ENCODE data around the gene ZNF460. TPM values are rescaled to one million over a fixed set of nuclear protein-coding genes. Genes with fewer than 3 reads are reported as not detected.

Gene ZNF460
- total and polyA plus RNA-seq, 2 of the 13 experiments (the other 11 are each of a cell fraction or from before 2014, with no cell fraction given) = 14.5 to 44.8 TPM

DNA sequence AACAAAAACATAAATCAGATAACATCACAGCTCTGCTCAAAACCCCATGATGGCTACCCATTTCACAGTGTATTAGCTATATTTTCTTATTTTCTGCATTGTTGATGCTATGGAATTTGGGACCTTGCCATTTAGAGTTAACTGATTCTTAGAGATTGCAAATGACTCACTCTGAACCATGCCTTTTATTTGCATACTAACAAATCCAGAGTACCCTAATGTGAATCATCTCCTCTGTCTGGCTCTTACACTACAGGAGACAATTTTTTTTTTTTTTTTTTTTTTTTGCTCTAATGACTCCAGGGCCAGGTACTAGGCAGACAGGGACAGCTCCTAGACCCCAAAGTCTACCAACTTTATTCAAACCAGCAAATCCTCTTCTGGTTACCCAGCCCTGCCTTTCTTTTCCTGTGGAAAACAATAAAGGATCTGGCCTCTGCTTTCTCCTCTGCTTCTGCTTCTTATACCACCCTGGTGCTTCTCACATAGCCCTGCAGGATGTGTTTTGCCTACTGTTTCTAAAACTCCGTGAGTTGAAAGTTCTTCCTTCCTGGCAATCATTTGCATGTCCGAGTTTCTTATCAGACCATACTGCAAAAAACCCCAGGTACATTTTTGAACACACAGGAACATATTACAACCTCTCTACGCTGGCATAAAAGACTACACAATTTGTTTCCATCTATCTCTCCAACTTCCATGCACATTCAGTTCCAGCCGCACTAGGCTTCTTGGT, 10.6 kb upstream of the ZNF460 start:
- in situ Hi-C loops (cut with HindIII; ENCODE audit: extremely low pct_ligation_motif_present, low pct_unique_long_range_greater_than_20kb) = no loop called here
- CTCF ChIA-PET (ENCODE audit: low intra/inter-chr PET ratio, low total read pairs) = no interaction called here
- POLR2A ChIA-PET = no interaction called here

DNA sequence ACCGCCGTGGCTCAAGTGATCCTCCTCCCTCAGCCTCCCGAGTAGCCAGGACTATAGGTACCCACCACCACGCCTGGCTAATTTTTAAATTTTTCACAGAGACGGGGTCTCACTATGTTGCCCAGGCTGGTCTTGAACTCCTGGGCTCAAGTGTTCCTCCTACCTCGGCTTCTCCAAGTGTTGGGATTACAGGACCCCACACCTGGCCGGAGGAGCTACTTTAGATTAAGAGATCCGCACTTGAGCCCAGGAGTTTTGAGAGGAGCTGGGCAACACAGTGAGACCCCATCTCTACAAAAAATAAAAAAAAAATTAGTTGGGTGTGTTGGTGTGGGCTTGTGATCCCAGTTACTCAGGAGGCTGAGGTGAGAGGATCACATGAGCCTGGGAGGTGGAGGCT, 9.0 kb upstream of the ZNF460 start:
- CTCF ChIA-PET (ENCODE audit: low intra/inter-chr PET ratio, low total read pairs) = no interaction called here
- no peak overlapping the region for H2AFZ ChIP-seq (ENCODE audit: low read length)
- H3K4me3 ChIP-seq (replicated peaks in 1 of 3; ENCODE audit: insufficient read depth in 1 of 3, low read depth in 2 of 3, low read length in 3 of 3) = no peak overlapping the region
- H3K79me2 ChIP-seq (ENCODE audit: insufficient read depth, low read length) = no peaks in the 10 kb centered on the region
- intact Hi-C loops (cut with micrococcal nuclease; ENCODE audit: unreplicated experiment) = no loop called here
- H4K20me1 ChIP-seq (ENCODE audit: insufficient read depth, low read length) = no peaks in the 10 kb centered on the region
- no peak for FAIRE-seq
- 99% methylated on average over 8 of the region's 8 CpGs for WGBS (ENCODE audit: low lambda C conversion rate)
- POLR2A ChIA-PET = no interaction called here
- H3K9me3 ChIP-seq (ENCODE audit: low read length) = no peaks in the 10 kb centered on the region
- no peak overlapping the region for H3K27ac ChIP-seq (ENCODE audit: extremely low read length, insufficient read depth, low read length)
- no TSS peak for BruUV-seq (replicated peaks)
- H3K4me2 ChIP-seq (ENCODE audit: low read depth, low read length) = no peak overlapping the region
- no peaks in the 10 kb centered on the region for H3K27me3 ChIP-seq (ENCODE audit: control insufficient read depth in 1 of 2, insufficient read depth in 2 of 2, low read length in 2 of 2)
- no peak for DNase-seq (ENCODE audit: low spot score)
- H3K9ac ChIP-seq (ENCODE audit: insufficient read depth, low read depth, low read length) = no peak overlapping the region
- H3K4me1 ChIP-seq (ENCODE audit: insufficient read depth, low read length) = peaks cover 5% of the 10 kb centered on the region
- in situ Hi-C loops (cut with HindIII; ENCODE audit: extremely low pct_ligation_motif_present, low pct_unique_long_range_greater_than_20kb) = no loop called here
- ATAC-seq = no peak
- 0 out of 5 replicates have a peak, but pooled peaks cover 0 to 3% of the 10 kb centered on the region in 2 experiments for H3K36me3 ChIP-seq (replicated peaks in 1 of 2; ENCODE audit: control insufficient read depth in 1 of 2, insufficient read depth in 2 of 2, low read length in 2 of 2)
- TF ChIP-seq RORA (CRISPR knock-in tag; IDR thresholded peaks at IDR 0.05) = no peak
- no peak for TF ChIP-seq FOXM1 (CRISPR knock-in tag; IDR thresholded peaks at IDR 0.05)
- no peak for TF ChIP-seq KAT2B (IDR thresholded peaks at IDR 0.05; ENCODE audit: borderline replicate concordance, low read depth, low read length)
- TF ChIP-seq, protein P1, sequence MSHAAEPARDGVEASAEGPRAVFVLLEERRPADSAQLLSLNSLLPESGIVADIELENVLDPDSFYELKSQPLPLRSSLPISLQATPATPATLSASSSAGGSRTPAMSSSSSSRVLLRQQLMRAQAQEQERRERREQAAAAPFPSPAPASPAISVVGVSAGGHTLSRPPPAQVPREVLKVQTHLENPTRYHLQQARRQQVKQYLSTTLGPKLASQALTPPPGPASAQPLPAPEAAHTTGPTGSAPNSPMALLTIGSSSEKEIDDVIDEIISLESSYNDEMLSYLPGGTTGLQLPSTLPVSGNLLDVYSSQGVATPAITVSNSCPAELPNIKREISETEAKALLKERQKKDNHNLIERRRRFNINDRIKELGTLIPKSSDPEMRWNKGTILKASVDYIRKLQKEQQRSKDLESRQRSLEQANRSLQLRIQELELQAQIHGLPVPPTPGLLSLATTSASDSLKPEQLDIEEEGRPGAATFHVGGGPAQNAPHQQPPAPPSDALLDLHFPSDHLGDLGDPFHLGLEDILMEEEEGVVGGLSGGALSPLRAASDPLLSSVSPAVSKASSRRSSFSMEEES (CRISPR knock-in tag; IDR thresholded peaks at IDR 0.05) = no peak
- TF ChIP-seq KDM5A (IDR thresholded peaks at IDR 0.05; ENCODE audit: borderline replicate concordance, low read length) = no peak
- no peak for TF ChIP-seq ZNF280B (CRISPR knock-in tag; IDR thresholded peaks at IDR 0.05; ENCODE audit: borderline replicate concordance)
- no peak for TF ChIP-seq SNAI1 (CRISPR knock-in tag; IDR thresholded peaks at IDR 0.05; ENCODE audit: borderline replicate concordance)
- TF ChIP-seq ZSCAN20 (CRISPR knock-in tag; IDR thresholded peaks at IDR 0.05; ENCODE audit: borderline replicate concordance) = no peak
- no peak for TF ChIP-seq ZNF768 (CRISPR knock-in tag; IDR thresholded peaks at IDR 0.05)
- TF ChIP-seq ZNF747 (CRISPR knock-in tag; IDR thresholded peaks at IDR 0.05; ENCODE audit: borderline replicate concordance) = no peak
- no peak for TF ChIP-seq ETV6 (CRISPR knock-in tag; conservative IDR thresholded peaks at IDR 0.05)

More for the DNA sequence above, 10.6 kb upstream of the ZNF460 start:
- DNase-seq (ENCODE audit: low spot score) (no peak), FAIRE-seq (no peak), ATAC-seq (no peak)
- Histone ChIP-seq H3K9ac (ENCODE audit: insufficient read depth, low read depth, low read length) (no peak overlapping the region), H3K79me2 (ENCODE audit: insufficient read depth, low read length) (no peaks in the 10 kb centered on the region), H3K4me2 (ENCODE audit: low read depth, low read length) (no peak overlapping the region), H3K4me1 (ENCODE audit: insufficient read depth, low read length) (no peaks in the 10 kb centered on the region), H3K27ac (ENCODE audit: extremely low read length, insufficient read depth, low read length) (no peak overlapping the region), H3K4me3 (replicated peaks in 1 of 3; ENCODE audit: insufficient read depth in 1 of 3, low read depth in 2 of 3, low read length in 3 of 3) (no peak overlapping the region), H4K20me1 (ENCODE audit: insufficient read depth, low read length) (no peaks in the 10 kb centered on the region), H3K27me3 (ENCODE audit: control insufficient read depth in 1 of 2, insufficient read depth in 2 of 2, low read length in 2 of 2) (no peaks in the 10 kb centered on the region), H2AFZ (ENCODE audit: low read length) (no peak overlapping the region), H3K36me3 (replicated peaks in 1 of 2; ENCODE audit: control insufficient read depth in 1 of 2, insufficient read depth in 2 of 2, low read length in 2 of 2) (0 out of 5 replicates have a peak, but pooled peaks cover 0 to 3% of the 10 kb centered on the region in 2 experiments), H3K9me3 (ENCODE audit: low read length) (no peaks in the 10 kb centered on the region)
- 95% methylated on average over 4 of the region's 4 CpGs for WGBS (ENCODE audit: low lambda C conversion rate)
- no TSS peak for BruUV-seq (replicated peaks)
- intact Hi-C loops (cut with micrococcal nuclease; ENCODE audit: unreplicated experiment) = no loop called here
- TF ChIP-seq ZNF567 (CRISPR knock-in tag; IDR thresholded peaks at IDR 0.05; ENCODE audit: borderline replicate concordance) (no peak), SIN3A (IDR thresholded peaks at IDR 0.05; ENCODE audit: borderline replicate concordance, low read depth, low read length) (no peak), ZBTB8A (CRISPR knock-in tag; IDR thresholded peaks at IDR 0.05; ENCODE audit: borderline replicate concordance, low read depth) (no peak), KMT2B (CRISPR knock-in tag; IDR thresholded peaks at IDR 0.05) (no peak), SPEN (CRISPR knock-in tag; IDR thresholded peaks at IDR 0.05; ENCODE audit: low read depth) (no peak), MEIS2 (CRISPR knock-in tag; IDR thresholded peaks at IDR 0.05) (no peak), ZSCAN25 (CRISPR knock-in tag; IDR thresholded peaks at IDR 0.05) (no peak), AHR (CRISPR knock-in tag; IDR thresholded peaks at IDR 0.05) (no peak)
- TF ChIP-seq, protein P2, sequence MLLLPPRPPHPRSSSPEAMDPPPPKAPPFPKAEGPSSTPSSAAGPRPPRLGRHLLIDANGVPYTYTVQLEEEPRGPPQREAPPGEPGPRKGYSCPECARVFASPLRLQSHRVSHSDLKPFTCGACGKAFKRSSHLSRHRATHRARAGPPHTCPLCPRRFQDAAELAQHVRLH (CRISPR knock-in tag; IDR thresholded peaks at IDR 0.05; ENCODE audit: borderline replicate concordance, low read depth) = no peak
